CD14-positive monocyte (primary cell): ENCODE data around the gene TMEM14B. TPM values are rescaled to one million over a fixed set of nuclear protein-coding genes. Genes with fewer than 3 reads are reported as not detected.
"Not testable (repeated sequence)": the region's sequence is repeated elsewhere in the genome, so short reads cannot be mapped to it uniquely, and the experiment has no call there.

Experiments
- DNase-seq, 3 donors: peaks; one replicate each; pipeline ENCODE4 v3.0.0-alpha.2; 2011 to 2022
- H2AFZ ChIP-seq: 2 replicates; pipeline ENCODE4 v1.6.0; 2012; ENCODE audit warnings: mild to moderate bottlenecking, low read depth, low read length, inconsistent platforms; ENCODE audit not compliant: insufficient read depth, poor library complexity, severe bottlenecking
- H3K27ac ChIP-seq, 2 donors: 1 replicate in 1 of 2; 2 replicates in 1 of 2; pipeline ENCODE4 v1.5.1; 2012 to 2013; ENCODE audit warnings: low read length in 2 of 2, control low read depth in 1 of 2, inconsistent platforms in 1 of 2, low read depth in 1 of 2, mild to moderate bottlenecking in 1 of 2
- H3K27me3 ChIP-seq, 2 donors: one replicate each; pipeline versions ENCODE4 v1.6.0 to v1.6.1; 2011 to 2013; ENCODE audit warnings: low read length in 2 of 2; ENCODE audit not compliant: control insufficient read depth in 2 of 2, insufficient read depth in 2 of 2
- H3K36me3 ChIP-seq, 2 donors: replicated peaks in 1 of 2; 1 replicate in 1 of 2; 2 replicates in 1 of 2; pipeline versions ENCODE4 v1.5.1 to v1.6.1; 2012 to 2013; ENCODE audit warnings: low read length in 2 of 2, control low read depth in 1 of 2, inconsistent platforms in 1 of 2, mild to moderate bottlenecking in 1 of 2; ENCODE audit not compliant: insufficient read depth in 2 of 2, control insufficient read depth in 1 of 2
- H3K4me1 ChIP-seq, 2 donors: 1 replicate in 1 of 2; 2 replicates in 1 of 2; pipeline versions ENCODE4 v1.5.1 to v1.6.1; 2012 to 2013; ENCODE audit warnings: low read length in 2 of 2, control low read depth in 1 of 2, inconsistent platforms in 1 of 2, mild to moderate bottlenecking in 1 of 2, moderate library complexity in 1 of 2; ENCODE audit not compliant: insufficient read depth in 2 of 2, control insufficient read depth in 1 of 2
- H3K4me2 ChIP-seq: replicated peaks from 2 replicates; pipeline ENCODE3; 2012; ENCODE audit warnings: low read length, moderate library complexity, mild to moderate bottlenecking; ENCODE audit not compliant: poor library complexity, severe bottlenecking; ENCODE audit errors: extremely low read depth
- H3K4me3 ChIP-seq, 3 experiments: fragments of 200-600 bp in 1 of 3; sonication (generic) in 1 of 3; replicated peaks in 1 of 3; 1 replicate in 2 of 3; 2 replicates in 1 of 3; pipeline ENCODE4 v1.5.1; 2011 to 2013; ENCODE audit warnings: low read length in 3 of 3, mild to moderate bottlenecking in 3 of 3, control low read depth in 2 of 3, low read depth in 2 of 3, inconsistent platforms in 1 of 3, moderate library complexity in 1 of 3
- H3K79me2 ChIP-seq: 2 replicates; pipeline ENCODE4 v1.6.0; 2012; ENCODE audit warnings: mild to moderate bottlenecking, control low read depth, inconsistent platforms, low read length, moderate library complexity; ENCODE audit not compliant: insufficient read depth
- H3K9ac ChIP-seq: 2 replicates; pipeline ENCODE4 v1.6.0; 2017; ENCODE audit warnings: low read length, mild to moderate bottlenecking; ENCODE audit not compliant: insufficient read depth, poor library complexity, severe bottlenecking
- H3K9me3 ChIP-seq, 2 donors: replicated peaks in 1 of 2; 1 replicate in 1 of 2; 2 replicates in 1 of 2; pipeline versions ENCODE4 v1.5.1 to v1.6.1; 2012 to 2013; ENCODE audit warnings: low read length in 2 of 2, control low read depth in 1 of 2; ENCODE audit not compliant: control insufficient read depth in 1 of 2, insufficient read depth in 1 of 2
- H4K20me1 ChIP-seq: 2 replicates; pipeline ENCODE4 v1.6.0; 2012; ENCODE audit warnings: mild to moderate bottlenecking, low read length, control low read depth, moderate library complexity; ENCODE audit not compliant: insufficient read depth
- H3K27ac Mint-ChIP-seq, 7 donors: one replicate each; pipeline ENCODE4 v1.8.0; 2020; ENCODE audit warnings: mild to moderate bottlenecking in 7 of 7, mixed read lengths in 7 of 7, moderate library complexity in 6 of 7, inconsistent platforms in 2 of 7
- H3K27me3 Mint-ChIP-seq, 3 donors: one replicate each; pipeline ENCODE4 v1.8.0; 2021 to 2022; ENCODE audit warnings: low read depth in 3 of 3, mild to moderate bottlenecking in 3 of 3, mixed read lengths in 3 of 3, moderate library complexity in 3 of 3, inconsistent platforms in 1 of 3
- H3K36me3 Mint-ChIP-seq, 2 donors: one replicate each; pipeline ENCODE4 v1.8.0; 2020; ENCODE audit warnings: mixed read lengths in 2 of 2, inconsistent platforms in 1 of 2, mild to moderate bottlenecking in 1 of 2
- H3K4me1 Mint-ChIP-seq: one replicate; pipeline ENCODE4 v1.8.0; 2020; ENCODE audit warnings: mild to moderate bottlenecking, mixed read lengths
- H3K4me3 Mint-ChIP-seq, 2 donors: one replicate each; pipeline ENCODE4 v1.8.0; 2020; ENCODE audit warnings: mild to moderate bottlenecking in 2 of 2, mixed read lengths in 2 of 2, moderate library complexity in 1 of 2
- H3K9me3 Mint-ChIP-seq, 7 donors: one replicate each; pipeline ENCODE4 v1.8.0; 2020 to 2022; ENCODE audit warnings: mixed read lengths in 7 of 7, mild to moderate bottlenecking in 6 of 7, moderate library complexity in 6 of 7, inconsistent platforms in 2 of 7
- CTCF ChIP-seq: fragments of 200-600 bp; IDR thresholded peaks from one replicate; pipeline ENCODE4 v1.8.0; 2022; ENCODE audit warnings: antibody characterized with exemption, mild to moderate bottlenecking
- WGBS: methylation state at CpG from one replicate; pipeline ENCODE4 v1.1.5; 2013; ENCODE audit warnings: missing lambda C conversion rate; ENCODE audit not compliant: insufficient coverage; 5-methylcytosine and 5-hydroxymethylcytosine counted together
- intact Hi-C, 2 donors: fragments of 100-400 bp; cut with micrococcal nuclease; formaldehyde crosslinking; loops; one replicate each; pipeline versions ENCODE4 v1.15.0 to v1.15.1; 2023
- polyA plus RNA-seq, 3 donors: library from polyadenylated mRNA; depleted of rRNA in 1 of 3; unstranded in 2 of 3; stranded (reverse) in 1 of 3; fragments of 300-500 nt in 2 of 3; fragments of >200 nt in 1 of 3; fragmentation: Illumina TruSeq in 2 of 3; gene quantifications; 1 replicate in 2 of 3; 2 replicates in 1 of 3; pipeline ENCODE4 v1.2.3, GENCODE V29; 2012 to 2021

Gene TMEM14B
- polyA plus RNA-seq, 3 donors, result 38.8 to 185 (median 141) TPM

- Histone ChIP-seq H3K4me1 (peaks cover 20 to 31% of the 10 kb centered on the region in 2 donors), H3K79me2 (peaks cover 15% of the 10 kb centered on the region), H3K9me3 (peaks cover 7 to 21% of the 10 kb centered on the region in 2 donors), H3K27me3 (no peaks in the 10 kb centered on the region), H3K4me2 (peak overlapping the region; percentile 79), H3K4me3 (peak overlapping the region; percentile 47 to 76 (median 56)), H2AFZ (peak overlapping the region; percentile 82), H3K9ac (peak overlapping the region; percentile 64), H3K36me3 (no peaks in the 10 kb centered on the region), H4K20me1 (no peaks in the 10 kb centered on the region), H3K27ac (peak overlapping the region; percentile 42 to 68)
- Mint-ChIP-seq H3K27ac (peak overlapping the region in 6 of 7 donors; percentile 30 to 85 (median 68)), H3K4me1 (peaks cover 42% of the 10 kb centered on the region), H3K4me3 (peak overlapping the region; percentile 78 to 81), H3K9me3 (peaks cover 14 to 26% (median 18%) of the 10 kb centered on the region in 7 donors), H3K36me3 (peaks cover 6 to 8% of the 10 kb centered on the region in 2 donors), H3K27me3 (no peaks in the 10 kb centered on the region)
- intact Hi-C loops, result no loop called here
- 29% methylated on average over 45 of the region's 49 CpGs for WGBS
- peak in 2 of 3 donors; percentile 15 to 21 for DNase-seq
- TF ChIP-seq CTCF, result no peak
Observed at GRCh38 chr6:10720265-10720959, 27.2 kb upstream of the TMEM14B start.

GRCh38 chr6:10720960-10721849, 26.4 kb upstream of the TMEM14B start:
- H4K20me1 ChIP-seq, DNase-seq, intact Hi-C loops, H3K27me3 Mint-ChIP-seq, H3K27me3 ChIP-seq, H3K36me3 ChIP-seq: not testable (repeated sequence)
- peak overlapping the region in 5 of 7 donors; percentile 30 to 85 (median 65) for H3K27ac Mint-ChIP-seq
- peak overlapping the region; percentile 47 to 76 (median 56) for H3K4me3 ChIP-seq
- peaks cover 15% of the 10 kb centered on the region for H3K79me2 ChIP-seq
- peaks cover 14 to 26% (median 18%) of the 10 kb centered on the region in 7 donors for H3K9me3 Mint-ChIP-seq
- H3K4me3 Mint-ChIP-seq, result peak overlapping the region; percentile 72 to 81
- peaks cover 7 to 21% of the 10 kb centered on the region in 2 donors for H3K9me3 ChIP-seq
- H3K36me3 Mint-ChIP-seq, result peaks cover 12 to 14% of the 10 kb centered on the region in 2 donors
- peaks cover 42% of the 10 kb centered on the region for H3K4me1 Mint-ChIP-seq
- H3K4me2 ChIP-seq, result peak overlapping the region; percentile 79
- H3K4me1 ChIP-seq, result peaks cover 20 to 31% of the 10 kb centered on the region in 2 donors
- peak overlapping the region; percentile 64 for H3K9ac ChIP-seq
- 97% methylated on average over 10 of the region's 17 CpGs for WGBS
- H3K27ac ChIP-seq, result peak overlapping the region; percentile 42 to 68
- H2AFZ ChIP-seq, result peak overlapping the region; percentile 82
